Kidney (tissue), 14 donors: ENCODE data around the gene PLCB2. TPM values are rescaled to one million over a fixed set of nuclear protein-coding genes. Genes with fewer than 3 reads are reported as not detected.

ENCODE experiments used
- DNase-seq, 5 donors: peaks; one replicate each; pipeline ENCODE4 v3.0.0-alpha.2; 2013 to 2020
- FAIRE-seq: peaks from 2 replicates; lab custom pipeline; 2012; peaks lifted over from hg19 to GRCh38; lab: Jason Lieb, UNC
- H3K27ac ChIP-seq, 2 donors: one replicate each; pipeline ENCODE4 v1.7.0; 2013; ENCODE audit warnings: low read depth in 2 of 2, low read length in 2 of 2, inconsistent platforms in 1 of 2
- H3K27me3 ChIP-seq: one replicate; pipeline ENCODE4 v1.7.1; 2013; ENCODE audit warnings: low read length, inconsistent platforms; ENCODE audit not compliant: control insufficient read depth, insufficient read depth
- H3K36me3 ChIP-seq, 3 donors: one replicate each; pipeline versions ENCODE4 v1.7.0 to v1.7.1; 2013; ENCODE audit warnings: low read length in 3 of 3, control low read depth in 1 of 3, inconsistent platforms in 1 of 3; ENCODE audit not compliant: insufficient read depth in 3 of 3, control insufficient read depth in 2 of 3
- H3K4me1 ChIP-seq, 3 donors: one replicate each; pipeline versions ENCODE4 v1.7.0 to v1.7.1; 2013; ENCODE audit warnings: low read length in 3 of 3, inconsistent platforms in 1 of 3, low read depth in 1 of 3; ENCODE audit not compliant: control insufficient read depth in 2 of 3, insufficient read depth in 2 of 3
- H3K4me3 ChIP-seq, 3 donors: one replicate each; pipeline versions ENCODE4 v1.7.0 to v1.8.1; 2013; ENCODE audit warnings: low read length in 3 of 3, control low read depth in 1 of 3, inconsistent platforms in 1 of 3
- H3K9ac ChIP-seq, 3 donors: one replicate each; pipeline versions ENCODE4 v1.7.0 to v1.7.1; 2013; ENCODE audit warnings: low read length in 3 of 3, control low read depth in 1 of 3, inconsistent platforms in 1 of 3
- H3K9me3 ChIP-seq, 3 donors: one replicate each; pipeline versions ENCODE4 v1.7.0 to v1.7.1; 2013; ENCODE audit warnings: low read length in 3 of 3, control low read depth in 1 of 3, inconsistent platforms in 1 of 3; ENCODE audit not compliant: control insufficient read depth in 2 of 3, insufficient read depth in 1 of 3
- intact Hi-C: fragments of 100-400 bp; cut with DNase I; formaldehyde crosslinking; loops from one replicate; pipeline ENCODE4 v1.11.1; 2022
- polyA plus RNA-seq: library from polyadenylated mRNA; stranded (reverse); fragments of 350-450 nt; fragmentation: Illumina TruSeq; extraction: RNeasy Lipid Tissue Mini Kit (QIAGEN cat#74804); gene quantifications from one replicate; pipeline ENCODE4 v1.2.3, GENCODE V29; 2014; ENCODE audit warnings: low read depth, low replicate concordance; ENCODE audit not compliant: insufficient read depth
- total RNA-seq: library from RNA; stranded (reverse); fragmentation: NEBNext Ultra II Directional; extraction: Animal tissue kit (Norgen Biotek cat#: 25700); gene quantifications from one replicate; pipeline ENCODE4 v1.2.1, GENCODE V29; 2021
- TF ChIP-seq, protein P1 (sequence below): IDR thresholded peaks from 3 replicates; pipeline ENCODE4 v1.5.1; 2012; ENCODE audit warnings: mild to moderate bottlenecking, moderate library complexity, borderline replicate concordance; ENCODE audit not compliant: insufficient read depth; ENCODE audit errors: extremely low read depth
- donor health status: control.
- donor health status: control.
- donor health status: control.
- donor health status: control.
- donor health status: control.
- donor health status: DM: yes; HTN: yes; CAD: no.
- donor health status: Normal renal cell carcinoma (clear cell type).

The PLCB2 gene
- total and polyA plus RNA-seq, 2 donors from 2014 or later, result 4.4 to 37.2 TPM

DNA sequence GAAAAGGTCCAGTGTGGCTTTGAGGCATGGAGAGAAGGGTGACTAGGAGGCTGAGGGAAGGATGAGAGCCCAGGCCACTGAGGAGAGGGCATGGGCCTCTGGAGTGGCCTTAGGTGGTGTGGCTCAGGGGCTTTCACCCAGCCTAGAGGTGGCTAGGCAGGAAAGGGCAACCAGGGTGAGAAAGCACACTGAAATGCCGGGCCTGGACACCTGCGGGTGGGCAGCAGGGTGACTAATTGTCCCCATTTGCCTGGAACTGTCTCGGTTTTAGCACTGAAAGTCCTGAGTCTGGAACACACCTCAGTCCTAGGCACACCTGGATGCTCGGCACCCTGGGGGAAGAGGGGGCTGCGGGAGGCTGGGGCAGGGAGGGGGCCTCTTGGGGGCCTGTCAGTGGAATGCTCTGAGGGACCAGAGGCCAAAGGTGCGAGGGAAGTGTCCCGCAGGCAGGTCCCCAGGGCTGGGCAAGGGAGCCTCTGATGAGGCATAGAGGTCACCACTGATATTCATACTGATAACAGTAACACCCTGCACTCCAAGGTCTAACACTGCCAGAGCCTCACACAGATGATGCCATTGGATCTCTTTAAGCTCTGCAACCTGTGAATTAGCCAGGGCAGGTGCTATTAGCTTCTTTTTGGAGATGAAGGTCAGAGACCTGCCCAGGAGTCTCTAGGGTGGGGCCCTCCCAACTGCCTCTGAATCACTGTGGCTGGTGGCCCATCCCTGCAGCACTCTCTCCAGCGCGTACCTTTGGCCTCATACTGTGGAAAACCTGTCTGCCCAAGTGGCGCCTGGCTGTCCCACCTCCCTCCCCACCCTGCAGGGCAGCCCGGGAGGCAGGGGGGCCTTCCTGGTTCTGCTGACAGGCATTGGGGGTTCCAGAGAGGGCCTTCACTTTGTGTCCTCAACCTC is 40.1 kb upstream of the PLCB2 start:
- H3K27ac ChIP-seq, result no peak overlapping the region
- H3K36me3 ChIP-seq, result no peaks in the 10 kb centered on the region
- no peaks in the 10 kb centered on the region for H3K9me3 ChIP-seq
- H3K4me1 ChIP-seq, result peaks cover 0 to 3% (median 0%) of the 10 kb centered on the region in 3 donors
- no peak overlapping the region for H3K9ac ChIP-seq
- H3K4me3 ChIP-seq, result no peak overlapping the region
- TF ChIP-seq, protein P1, sequence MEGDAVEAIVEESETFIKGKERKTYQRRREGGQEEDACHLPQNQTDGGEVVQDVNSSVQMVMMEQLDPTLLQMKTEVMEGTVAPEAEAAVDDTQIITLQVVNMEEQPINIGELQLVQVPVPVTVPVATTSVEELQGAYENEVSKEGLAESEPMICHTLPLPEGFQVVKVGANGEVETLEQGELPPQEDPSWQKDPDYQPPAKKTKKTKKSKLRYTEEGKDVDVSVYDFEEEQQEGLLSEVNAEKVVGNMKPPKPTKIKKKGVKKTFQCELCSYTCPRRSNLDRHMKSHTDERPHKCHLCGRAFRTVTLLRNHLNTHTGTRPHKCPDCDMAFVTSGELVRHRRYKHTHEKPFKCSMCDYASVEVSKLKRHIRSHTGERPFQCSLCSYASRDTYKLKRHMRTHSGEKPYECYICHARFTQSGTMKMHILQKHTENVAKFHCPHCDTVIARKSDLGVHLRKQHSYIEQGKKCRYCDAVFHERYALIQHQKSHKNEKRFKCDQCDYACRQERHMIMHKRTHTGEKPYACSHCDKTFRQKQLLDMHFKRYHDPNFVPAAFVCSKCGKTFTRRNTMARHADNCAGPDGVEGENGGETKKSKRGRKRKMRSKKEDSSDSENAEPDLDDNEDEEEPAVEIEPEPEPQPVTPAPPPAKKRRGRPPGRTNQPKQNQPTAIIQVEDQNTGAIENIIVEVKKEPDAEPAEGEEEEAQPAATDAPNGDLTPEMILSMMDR, result no peak
- no peak for FAIRE-seq
- H3K27me3 ChIP-seq, result no peaks in the 10 kb centered on the region
- DNase-seq, result peak in 1 of 5 donors; percentile 62
- intact Hi-C loops, result no loop called here

DNA sequence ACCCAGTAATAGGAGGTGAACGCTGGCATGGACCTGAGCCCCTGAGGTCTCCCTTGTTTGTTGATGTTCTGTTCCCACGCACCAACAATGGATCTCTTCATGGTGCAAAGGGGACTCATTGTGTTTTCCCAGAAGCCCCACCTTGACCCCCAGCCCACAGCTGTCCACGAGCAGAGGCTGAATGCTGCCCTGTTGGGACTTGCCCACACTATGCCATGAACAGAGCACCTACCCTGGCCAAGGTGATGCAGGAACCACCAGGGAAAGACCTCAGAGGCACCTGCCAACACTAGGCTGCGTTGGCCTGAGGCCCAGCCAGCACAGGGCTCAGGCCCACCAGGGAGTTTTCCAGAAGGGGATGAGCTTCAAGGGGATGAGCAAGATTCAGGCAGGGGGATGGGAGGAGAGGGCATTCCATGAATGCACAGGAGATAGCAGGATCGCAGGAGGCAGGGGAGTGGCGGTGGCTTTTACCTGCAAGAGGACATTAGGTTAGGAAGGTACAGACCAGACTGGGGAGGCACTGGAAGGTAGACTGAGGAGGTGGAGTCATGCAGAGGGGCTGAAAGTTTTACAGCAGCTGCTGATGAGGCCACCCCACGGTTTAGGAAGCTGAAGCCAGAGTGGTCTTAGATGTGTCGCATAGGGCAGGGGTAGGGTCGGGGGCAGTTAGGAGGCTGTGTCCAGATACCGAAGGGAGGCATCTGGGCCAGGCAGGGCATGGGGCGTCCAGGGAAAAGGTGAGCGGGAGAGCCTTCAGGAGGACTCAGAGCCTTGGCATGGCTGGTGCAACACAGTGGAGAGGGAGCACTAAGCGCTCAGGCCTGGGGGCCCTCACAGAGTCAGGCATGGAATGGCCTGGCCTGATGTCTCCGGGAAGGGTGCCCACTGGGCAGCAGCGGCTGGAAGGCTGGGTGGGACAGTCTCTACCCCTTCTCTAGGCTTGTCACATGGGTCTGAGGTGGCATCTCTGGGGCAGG is 39.1 kb upstream of the PLCB2 start:
- Histone ChIP-seq H3K4me3 (no peak overlapping the region), H3K9ac (no peak overlapping the region), H3K4me1 (peaks cover 0 to 3% (median 0%) of the 10 kb centered on the region in 3 donors), H3K27ac (no peak overlapping the region), H3K27me3 (no peaks in the 10 kb centered on the region), H3K36me3 (no peaks in the 10 kb centered on the region), H3K9me3 (no peaks in the 10 kb centered on the region)
- FAIRE-seq (no peak), DNase-seq (peak in 1 of 5 donors; percentile 65)
- TF ChIP-seq, protein P1, result no peak
- intact Hi-C loops, result no loop called here

DNA sequence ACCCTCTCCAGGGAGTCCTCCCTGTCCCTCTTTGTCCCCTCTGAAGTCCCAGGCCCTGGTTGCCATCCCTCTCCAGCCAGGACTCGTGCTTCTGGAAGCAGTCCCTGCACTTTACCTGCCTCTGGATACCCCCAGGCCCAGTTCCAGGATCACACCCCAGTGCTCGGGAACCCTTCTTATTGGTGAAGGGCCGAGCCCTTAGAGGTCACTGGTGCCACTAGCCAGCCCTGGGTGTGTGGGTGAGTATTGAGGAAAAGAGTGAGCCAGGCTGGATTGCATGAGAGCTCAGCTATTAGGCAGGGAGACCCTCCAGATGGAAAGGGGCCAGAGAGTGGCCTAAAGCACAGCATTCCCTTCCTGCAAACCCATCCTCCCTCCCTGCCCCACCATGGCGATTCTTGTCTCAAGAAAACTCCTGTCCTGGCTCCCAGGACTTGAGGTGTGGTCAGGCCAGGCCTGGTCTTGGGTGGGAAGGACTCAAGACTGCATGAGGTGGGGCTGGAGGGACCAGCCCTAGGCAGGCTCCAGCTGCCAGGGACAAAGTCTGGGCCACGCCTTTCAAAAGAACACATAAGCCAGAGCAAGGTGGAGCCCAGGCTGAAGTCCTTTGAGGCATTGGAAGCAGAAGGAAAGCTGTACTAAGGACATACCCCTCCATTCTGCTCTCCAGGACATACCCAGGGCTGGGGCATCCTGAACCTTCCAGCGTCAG is 38.3 kb upstream of the PLCB2 start:
- Histone ChIP-seq H3K27ac (no peak overlapping the region), H3K4me3 (no peak overlapping the region), H3K27me3 (no peaks in the 10 kb centered on the region), H3K9ac (no peak overlapping the region), H3K4me1 (peaks cover 0 to 7% (median 0%) of the 10 kb centered on the region in 3 donors), H3K9me3 (no peaks in the 10 kb centered on the region), H3K36me3 (no peaks in the 10 kb centered on the region)
- intact Hi-C loops, result no loop called here
- peak in 1 of 5 donors; percentile 36 for DNase-seq
- TF ChIP-seq, protein P1, result no peak
- no peak for FAIRE-seq
